HG03457 (cell line): ENCODE measurements around the gene IMMP2L.
"Not testable (repeated sequence)": the region's sequence is repeated elsewhere in the genome, so short reads cannot be mapped to it uniquely, and the experiment has no call there.

Experiments
- ATAC-seq: cut with Tn5 transposase; IDR thresholded peaks from one replicate; pipeline ENCODE4 v1.9.1; 2021; ENCODE audit warnings: moderate number of reproducible peaks; ENCODE audit not compliant: unreplicated experiment

Gene IMMP2L

DNA sequence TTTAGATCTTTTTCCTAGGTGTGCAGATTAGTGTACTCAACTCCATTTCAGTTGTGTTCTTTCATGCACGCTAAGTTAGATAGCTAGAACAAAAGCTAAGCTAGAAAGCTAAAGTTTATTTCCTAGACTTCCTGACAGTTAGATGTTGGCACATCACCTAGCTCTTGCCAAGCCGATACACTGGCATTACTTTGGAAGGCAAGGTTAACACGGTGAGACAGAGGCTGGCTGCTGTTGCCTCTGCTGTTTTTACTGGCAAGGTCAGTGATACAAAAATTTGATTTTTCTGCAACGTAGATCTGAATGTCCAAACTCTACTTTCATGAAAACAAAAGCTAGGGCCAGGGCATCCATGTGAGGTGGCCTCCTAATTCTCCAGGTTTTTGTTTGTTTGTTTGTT lies 203.4 kb downstream of the IMMP2L start:
- ATAC-seq: no peak

DNA sequence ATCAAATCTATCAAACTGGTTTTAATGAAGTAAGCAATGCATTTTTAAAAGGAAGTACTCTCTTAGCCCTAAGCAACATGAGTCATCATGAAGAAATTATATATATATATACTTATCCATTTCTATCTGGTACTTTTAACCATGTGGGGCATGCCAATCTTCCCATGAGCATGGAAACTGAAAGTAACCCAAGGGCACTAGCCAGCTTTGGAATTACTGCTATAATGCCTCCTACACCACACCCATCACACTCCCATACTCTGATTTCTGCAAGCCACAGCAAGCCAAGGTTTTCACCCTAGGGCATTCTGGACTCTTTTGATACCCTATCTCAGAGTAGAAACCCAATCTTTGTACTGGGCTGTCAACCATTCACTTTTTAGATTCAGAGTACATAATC lies 204.6 kb downstream of the IMMP2L start:
- no peak for ATAC-seq

DNA sequence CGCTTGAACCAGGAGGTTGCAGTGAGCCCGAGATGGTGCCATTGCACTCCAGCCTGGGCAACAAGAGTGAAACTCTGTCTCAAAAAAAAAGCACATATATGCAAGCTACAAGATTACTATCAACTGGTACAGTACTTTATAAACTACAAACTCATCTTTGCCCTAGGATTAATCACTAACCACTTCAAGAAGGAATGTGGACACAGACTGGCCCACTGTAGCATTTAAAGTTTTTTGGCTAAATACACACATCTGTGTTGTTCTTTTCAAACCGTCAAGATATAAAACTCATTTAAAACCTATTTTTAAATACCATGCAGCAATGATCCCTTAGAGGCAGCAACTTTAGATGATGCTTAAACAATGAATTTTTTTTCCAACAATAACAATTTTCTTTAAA lies 205.4 kb downstream of the IMMP2L start:
- ATAC-seq: no peak

DNA sequence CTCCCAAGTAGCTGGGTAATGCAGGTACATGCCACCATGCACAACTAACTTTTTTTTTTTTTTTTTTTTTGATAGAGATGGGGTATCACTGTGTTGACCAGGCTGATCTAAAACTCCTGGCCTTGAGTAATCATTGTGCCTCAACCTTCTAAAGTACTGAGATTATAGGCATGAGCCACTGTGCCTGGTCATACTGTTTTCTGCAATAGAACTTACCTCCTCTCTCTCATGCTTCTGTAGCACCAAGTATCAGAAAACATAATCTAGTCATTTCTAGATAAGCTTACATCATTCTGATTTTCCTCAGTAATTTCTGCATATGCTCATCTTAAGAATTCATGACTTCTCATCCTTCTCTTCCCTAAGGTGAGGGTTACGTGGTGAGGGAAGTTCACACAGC lies 210.0 kb downstream of the IMMP2L start:
- ATAC-seq: no peak

DNA sequence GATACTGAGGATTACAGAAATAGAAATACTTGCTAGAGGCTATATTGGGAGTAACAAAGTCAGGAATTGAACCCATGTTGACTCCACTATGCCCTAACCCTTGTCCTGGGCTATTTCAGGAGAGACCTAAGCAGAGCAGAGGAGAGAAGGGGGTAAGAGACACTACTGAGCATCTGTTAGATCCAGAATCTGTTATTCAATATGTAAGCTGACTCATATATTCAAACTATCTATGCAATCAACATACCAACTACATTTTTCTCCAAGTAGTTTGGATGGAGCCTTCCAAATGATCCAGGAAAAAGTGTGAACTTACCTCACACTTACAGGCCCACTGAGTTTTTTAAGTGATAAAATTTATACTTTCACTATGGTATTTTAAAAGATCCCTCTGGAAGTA lies 216.1 kb downstream of the IMMP2L start:
- ATAC-seq: no peak

DNA sequence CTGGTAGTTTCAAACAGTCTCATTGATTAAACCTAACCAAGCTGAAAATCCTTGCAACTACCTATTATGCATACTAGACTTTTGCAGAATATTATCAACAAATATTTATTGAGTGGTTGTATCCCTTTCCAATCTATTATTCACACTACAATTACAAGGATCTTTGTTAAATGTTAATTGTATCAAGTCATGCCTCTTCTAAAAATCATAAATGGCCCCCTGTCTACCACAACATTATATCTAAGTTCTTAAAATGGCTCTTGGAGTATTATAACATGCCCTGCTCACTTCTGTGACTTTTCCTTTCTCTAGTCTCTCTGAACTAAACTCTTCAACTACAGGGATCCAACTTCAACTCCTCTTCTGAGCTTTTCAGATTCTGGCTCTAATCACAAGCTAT lies 219.3 kb downstream of the IMMP2L start:
- no peak for ATAC-seq

DNA sequence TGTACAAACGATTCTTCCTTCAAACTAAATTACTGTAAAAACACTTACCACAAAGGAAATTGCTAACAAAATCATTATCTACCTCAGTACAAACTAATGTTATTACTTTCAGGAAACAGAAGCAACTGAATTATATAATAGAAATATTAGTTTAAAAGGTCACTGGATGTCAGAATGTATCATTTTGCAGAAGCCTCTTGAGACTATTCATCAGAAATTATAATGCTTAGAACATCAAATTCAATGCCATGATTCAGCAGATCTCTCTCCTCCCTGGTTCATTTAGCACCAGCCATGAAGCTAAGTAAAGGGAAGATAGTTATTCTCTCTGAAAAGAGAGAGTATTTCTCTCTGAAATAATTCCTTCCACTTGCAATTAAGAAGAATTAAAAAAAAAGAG lies 223.3 kb downstream of the IMMP2L start:
- no peak for ATAC-seq

DNA sequence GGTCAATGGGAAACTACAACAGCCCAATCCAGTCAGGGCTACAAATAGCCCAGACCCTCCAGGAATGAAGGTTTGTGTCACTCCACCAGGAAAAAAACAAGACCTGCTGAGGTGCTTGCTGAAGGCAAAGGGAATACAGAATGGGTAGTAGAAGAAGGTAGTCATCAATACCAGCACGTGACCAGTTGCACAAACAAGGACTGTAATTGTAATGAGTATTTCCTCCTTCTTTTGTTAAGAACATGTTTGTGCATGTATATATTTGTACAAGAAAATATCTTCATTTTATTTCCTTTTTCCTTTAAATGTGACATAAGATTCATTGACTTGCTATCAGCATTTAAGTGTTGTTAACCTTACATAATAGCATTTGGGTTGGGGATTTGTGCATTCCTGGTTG lies 229.3 kb downstream of the IMMP2L start:
- no peak for ATAC-seq

DNA sequence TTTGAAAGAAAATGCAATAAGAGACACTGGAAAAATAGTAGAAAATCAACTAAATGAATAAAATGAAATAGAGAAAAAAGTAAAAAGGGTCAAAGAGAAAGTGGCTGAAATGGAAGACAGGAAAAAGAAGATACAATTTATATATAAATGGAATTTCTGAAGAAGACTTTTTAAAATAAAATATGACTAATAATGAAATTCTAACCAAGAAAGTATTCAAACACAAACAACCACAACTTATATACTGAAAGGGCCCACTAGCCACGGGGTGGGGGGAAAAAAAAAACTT lies 232.1 kb downstream of the IMMP2L start:
- no peak for ATAC-seq

DNA sequence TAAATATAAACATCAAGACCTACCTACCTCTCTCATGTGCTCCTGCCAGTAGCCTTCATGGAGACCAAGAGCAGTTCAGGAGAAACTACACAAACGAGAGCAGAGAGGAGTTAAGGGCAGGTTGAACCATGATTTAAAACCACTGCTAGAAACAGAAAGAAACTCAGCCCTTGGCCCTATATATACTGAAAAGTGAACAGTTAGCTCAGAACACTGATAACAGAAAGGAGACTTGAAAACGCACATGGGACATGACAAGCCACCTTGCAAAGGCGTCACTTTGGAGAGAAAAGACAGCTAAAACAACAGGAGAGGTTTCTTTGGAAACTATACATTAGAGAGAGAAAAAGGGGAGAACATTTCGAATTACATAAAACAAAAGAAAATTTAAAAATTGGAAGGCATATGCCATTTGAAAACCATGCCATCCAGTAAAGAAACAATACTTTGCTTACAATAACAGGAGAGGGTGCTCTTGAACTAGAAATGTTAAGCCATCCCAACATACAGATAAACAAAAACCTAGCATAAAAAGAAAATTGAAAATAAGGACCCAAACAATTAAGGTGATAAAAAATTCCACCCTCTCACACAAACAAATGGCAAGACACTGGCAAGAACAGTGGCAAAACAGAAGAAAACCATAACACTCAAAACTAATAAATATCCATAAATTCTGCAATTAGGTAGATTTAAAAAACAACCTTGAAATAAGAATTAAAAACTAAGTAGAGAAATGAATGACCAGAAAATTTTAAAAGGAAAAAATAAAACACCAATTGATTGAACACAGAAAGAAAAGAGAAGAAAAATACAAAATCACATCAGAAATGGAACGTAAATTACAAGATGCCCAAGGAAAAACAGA lies 232.7 kb downstream of the IMMP2L start:
- no peak for ATAC-seq

DNA sequence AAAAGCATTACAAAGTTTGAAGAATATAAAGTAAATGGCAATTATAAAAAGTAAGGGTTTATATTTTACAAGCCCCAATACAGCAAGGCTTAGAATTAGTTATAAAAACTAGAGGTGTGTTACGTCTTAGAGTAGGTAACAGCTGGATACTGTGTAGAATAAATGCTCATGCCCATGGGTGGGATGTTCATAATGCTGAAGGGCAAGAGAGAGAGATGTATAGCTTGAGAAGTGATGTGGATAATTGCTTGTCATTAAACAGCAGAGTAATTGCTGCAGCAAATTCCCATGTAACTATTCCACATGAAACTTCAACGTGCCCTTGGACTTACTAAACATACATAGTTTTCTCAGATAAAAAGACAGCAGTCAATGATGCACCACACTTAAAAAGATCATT lies 233.8 kb downstream of the IMMP2L start:
- ATAC-seq: no peak

DNA sequence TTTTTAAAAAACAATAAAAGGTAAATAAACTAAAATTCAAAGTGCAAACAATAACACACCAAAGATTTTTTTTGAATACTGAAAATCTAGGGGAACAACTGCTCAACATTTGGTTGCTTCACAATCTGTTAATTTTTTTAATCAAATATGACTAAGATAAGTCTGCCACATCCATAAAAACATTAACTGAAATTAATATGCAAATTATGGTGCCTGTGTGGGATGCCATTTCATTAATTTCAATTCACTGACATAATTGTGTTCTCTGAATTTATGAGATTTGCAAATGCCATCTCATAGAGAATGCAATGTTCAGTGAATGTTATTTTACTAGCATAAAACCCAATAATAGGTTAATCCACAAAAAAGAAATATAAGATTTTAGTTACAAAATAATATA lies 237.5 kb downstream of the IMMP2L start:
- no peak for ATAC-seq

DNA sequence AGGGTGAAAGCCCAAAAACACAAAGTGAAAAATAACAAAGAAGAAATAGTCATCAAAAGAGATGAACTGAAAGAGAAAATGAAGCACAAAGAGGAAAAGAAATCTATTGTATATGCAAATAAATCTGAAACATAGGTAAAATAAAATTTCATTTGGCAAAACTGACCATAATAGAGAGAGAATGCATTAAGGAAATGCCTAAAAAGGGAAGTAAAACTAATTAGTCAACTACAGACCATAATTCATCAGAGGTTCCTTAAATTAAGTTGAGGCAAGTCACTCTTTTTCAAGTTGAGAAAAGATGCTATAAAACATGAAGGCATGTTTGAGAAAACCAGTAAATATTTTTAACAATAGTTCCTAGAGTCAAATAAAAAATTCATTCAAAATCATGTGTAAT lies 238.1 kb downstream of the IMMP2L start:
- peak; percentile 57 for ATAC-seq

DNA sequence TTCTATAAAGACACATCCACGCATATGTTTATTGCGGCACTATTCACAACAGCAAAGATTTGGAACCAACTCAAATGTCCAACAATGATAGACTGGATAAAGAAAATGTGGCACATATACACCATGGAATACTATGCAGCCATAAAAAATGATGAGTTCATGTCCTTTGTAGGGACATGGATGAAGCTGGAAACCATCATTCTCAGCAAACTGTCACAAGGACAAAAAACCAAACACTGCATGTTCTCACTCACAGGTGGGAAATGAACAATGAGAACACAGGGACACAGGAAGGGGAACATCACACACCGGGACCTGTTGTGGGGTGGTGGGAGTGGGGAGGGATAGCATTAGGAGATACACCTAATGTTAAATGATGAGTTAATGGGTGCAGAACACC lies 238.6 kb downstream of the IMMP2L start:
- not testable (repeated sequence) for ATAC-seq

DNA sequence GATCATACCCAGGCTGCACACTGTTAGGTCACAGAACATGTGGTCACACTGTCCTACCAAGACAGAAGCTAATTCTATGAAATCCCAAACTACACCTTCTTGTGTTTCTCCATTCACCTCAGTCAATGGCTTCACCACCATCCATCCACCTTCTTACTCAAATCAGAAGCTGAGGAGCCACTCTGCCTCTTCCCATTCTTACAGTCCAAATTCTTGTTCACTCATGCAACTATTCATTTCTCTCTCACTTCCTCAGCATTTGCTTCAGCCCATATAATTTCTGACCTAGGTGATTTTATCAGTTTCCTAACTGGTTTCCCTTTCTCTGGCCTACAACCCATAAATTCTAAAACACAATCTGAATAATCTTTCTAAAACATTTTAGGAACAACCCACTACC lies 242.2 kb downstream of the IMMP2L start:
- ATAC-seq: peak; percentile 48

DNA sequence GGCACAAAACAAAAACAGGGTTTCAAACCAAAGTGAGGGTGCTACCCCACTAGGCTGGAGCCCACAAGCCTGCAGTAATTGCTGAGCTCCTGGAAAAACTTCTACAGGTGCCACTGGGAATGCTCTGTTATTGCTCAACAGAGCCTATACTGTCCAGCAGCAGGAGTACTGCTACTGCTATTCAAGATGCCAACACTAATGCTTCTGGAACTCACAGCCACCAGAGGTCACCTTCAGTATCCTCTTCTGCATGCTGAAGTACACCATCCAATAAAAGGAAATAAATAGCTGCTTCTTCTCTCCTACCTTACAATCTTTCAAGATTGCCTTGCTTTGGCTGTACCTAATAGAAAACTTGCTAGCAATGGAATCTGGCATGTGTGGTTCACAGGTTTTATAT lies 249.3 kb downstream of the IMMP2L start:
- no peak for ATAC-seq

DNA sequence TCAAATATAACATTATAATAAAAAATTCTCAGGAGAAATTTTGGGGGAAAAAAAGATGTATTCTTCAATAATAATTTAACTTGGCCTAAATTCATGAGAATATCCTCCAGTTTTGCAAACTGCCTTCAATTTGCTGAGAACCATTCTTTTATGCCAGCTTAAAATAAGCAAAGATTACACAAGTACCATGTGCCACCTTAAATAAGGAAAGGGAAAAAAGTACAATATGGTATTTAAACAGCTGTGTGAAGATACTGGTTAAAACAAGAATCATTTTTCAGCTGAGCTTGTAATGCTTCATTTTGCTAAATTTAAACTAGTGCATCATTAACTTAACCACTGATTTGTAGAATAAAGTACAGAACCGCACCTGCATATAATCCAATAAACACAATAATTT lies 253.6 kb downstream of the IMMP2L start:
- no peak for ATAC-seq

DNA sequence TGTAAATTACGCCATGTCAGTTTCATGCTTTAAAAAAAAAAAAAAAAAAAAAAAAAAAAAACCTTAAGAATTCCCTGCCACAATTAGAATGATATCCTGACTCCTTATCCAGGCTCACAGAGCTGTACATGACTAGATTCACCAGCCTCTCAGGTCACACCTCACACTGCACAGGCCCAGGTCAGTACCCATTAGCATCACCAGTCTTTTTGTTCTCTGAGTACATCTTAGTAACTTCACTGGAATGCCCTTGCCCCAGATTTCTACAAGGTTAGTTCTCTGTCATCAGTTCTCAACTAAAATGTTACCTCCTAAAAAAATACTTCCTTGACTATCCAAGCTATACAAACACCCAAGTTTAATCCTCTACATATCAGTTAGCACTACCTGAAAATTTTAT lies 260.4 kb downstream of the IMMP2L start:
- ATAC-seq: no peak

DNA sequence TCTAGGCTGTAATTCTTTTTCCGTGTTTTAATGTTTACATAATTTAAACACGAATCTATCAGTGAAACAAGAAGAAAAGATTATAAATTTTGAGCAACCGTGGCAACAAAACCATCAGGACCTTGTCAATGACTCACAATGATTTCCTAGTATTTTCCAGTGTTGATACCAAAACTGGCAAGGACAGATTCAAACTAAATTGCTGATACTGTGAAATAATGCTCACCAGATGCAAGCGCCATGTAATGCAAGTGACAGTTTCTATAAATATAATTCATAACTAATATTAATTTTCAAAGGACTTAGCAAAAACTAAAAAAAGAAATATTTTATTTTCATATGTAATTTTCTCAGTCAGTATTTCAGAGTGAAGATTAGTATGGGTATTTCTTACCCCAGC lies 267.8 kb downstream of the IMMP2L start:
- no peak for ATAC-seq

DNA sequence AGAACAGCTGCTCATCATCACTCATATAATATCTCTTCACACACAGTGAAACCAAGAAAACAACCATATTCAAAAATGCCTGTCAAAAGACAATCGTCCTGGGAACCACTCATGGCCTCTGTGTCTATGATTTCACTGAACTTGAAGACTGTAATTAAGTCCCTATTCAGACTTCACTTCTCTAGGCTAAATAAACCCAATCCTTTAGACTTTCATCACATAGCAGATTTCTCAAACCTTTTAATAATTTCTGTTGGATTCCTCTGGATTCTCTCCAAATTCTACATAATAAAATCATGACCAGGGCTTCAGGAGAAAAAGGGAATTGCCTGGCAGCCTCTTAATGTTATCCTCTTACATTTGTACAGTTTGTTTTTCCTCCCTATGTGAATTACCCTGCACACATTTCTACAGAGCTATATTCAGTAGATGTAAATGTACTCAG lies 270.2 kb downstream of the IMMP2L start:
- ATAC-seq: no peak

DNA sequence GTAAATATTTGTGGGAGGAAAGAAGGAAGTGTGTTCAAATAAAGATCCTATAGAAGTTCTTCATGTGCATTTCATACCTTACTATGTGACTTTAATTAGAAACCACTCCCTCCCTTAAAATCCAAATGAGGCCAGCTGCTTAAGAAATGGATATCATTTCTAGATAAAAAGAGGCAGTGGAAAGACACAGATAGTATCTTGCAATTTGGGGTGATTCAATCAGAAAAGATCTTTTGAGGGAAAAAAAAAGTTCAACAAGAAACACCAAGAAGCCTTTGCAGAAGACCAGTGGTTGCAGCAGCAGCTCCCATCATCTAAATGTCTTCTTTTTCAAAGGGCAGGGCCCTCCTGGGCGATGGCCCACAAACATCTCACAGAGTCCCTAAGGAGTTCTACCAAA lies 271.3 kb downstream of the IMMP2L start:
- no peak for ATAC-seq

DNA sequence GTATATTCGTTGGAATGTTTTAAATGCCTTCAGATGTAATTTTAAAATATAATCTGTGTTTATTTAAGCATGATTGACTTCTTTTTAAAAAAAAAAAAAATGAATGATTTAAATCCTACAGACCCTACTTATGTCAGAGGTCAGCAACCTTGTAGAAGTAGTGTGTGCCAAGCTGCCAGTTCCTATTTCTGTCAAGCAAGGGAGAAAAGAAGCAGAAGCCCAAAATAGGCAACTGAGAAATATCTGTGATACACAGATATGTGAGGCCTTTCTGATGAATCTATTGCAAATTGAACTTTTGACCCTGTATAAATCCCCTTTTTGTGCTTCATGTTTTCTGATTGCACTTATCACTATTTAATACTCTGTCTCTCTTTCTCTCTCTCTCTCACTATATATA lies 271.9 kb downstream of the IMMP2L start:
- ATAC-seq: no peak

DNA sequence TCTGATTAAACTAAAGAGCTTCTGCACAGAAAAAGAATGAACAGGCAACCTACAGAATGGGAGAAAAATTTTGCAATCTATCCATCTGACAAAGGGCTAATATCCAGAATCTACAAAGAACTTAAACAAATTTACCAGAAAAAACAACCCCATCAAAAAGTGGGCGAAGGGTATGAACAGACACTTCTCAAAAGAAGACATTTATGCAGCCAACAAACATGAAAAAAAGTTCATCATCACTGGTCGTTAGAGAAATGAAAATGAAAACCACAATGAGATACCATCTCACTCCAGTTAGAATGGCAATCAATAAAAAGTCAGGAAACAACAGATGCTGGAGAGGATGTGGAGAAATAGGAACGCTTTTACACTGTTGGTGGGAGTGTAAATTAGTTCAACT lies 273.9 kb downstream of the IMMP2L start:
- not testable (repeated sequence) for ATAC-seq
